GM21423 (cell line): ENCODE data around the gene PBX1.

Source experiments
- ATAC-seq: cut with Tn5 transposase; IDR thresholded peaks from one replicate; pipeline ENCODE4 v1.9.1; 2021; ENCODE audit warnings: mild to moderate bottlenecking, moderate library complexity; ENCODE audit not compliant: unreplicated experiment

The PBX1 gene

DNA sequence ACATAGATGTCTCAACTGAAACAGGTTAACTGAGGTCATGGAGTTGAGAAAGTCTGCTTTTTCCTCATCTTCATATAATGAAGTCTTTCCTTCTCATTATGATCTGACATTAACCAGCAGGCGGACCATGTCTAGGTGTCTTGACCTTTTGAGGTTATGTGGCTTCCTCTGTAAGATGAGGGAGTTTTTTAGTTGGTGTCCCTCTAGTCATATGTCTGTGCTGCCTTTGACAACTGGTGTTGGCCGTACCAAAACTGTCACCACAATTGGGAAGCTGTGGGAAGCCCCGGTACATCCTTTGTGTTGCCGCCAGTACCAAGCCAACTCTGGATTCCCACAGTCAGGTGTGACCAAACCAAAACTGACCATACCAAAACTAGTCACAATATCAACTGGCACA lies 105.1 kb downstream of the PBX1 start:
- ATAC-seq: no peak

DNA sequence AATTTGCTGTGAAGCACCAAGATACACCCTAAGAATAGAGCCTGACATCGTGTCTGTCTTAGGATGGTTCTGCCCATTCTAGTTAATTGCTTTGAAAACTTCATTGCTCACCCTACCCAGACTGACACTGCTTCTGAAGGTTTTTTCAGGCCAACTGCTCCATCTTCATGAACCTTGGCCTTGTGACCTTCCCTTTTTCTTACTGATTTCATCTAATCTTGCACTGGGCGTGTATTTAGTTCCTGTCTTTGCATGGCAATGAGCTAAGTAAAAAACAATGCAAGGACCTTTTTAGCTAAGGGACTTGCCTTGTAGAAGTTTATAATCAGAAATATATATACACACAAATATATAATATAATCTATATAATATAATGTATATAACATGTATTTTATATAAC lies 108.0 kb downstream of the PBX1 start:
- ATAC-seq: no peak

DNA sequence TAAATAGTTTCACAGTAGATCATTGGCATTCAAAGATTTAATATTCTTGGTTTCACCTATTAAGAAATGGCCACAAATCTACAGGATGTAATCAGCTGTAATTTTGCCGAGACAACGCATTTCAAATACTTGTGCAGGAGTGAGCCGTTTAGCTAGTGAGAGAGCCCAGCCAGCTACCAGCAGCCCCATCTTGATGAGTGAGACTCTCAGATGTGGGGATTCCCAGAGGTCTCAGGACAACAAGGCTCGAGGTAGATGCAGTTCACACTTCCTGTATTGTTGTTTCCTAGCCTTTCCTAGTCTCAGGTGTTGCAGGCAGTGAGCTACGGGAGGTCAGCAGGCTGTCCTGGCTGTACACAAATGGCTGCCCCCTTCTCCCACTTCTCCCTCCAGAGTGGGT lies 108.6 kb downstream of the PBX1 start:
- no peak for ATAC-seq

DNA sequence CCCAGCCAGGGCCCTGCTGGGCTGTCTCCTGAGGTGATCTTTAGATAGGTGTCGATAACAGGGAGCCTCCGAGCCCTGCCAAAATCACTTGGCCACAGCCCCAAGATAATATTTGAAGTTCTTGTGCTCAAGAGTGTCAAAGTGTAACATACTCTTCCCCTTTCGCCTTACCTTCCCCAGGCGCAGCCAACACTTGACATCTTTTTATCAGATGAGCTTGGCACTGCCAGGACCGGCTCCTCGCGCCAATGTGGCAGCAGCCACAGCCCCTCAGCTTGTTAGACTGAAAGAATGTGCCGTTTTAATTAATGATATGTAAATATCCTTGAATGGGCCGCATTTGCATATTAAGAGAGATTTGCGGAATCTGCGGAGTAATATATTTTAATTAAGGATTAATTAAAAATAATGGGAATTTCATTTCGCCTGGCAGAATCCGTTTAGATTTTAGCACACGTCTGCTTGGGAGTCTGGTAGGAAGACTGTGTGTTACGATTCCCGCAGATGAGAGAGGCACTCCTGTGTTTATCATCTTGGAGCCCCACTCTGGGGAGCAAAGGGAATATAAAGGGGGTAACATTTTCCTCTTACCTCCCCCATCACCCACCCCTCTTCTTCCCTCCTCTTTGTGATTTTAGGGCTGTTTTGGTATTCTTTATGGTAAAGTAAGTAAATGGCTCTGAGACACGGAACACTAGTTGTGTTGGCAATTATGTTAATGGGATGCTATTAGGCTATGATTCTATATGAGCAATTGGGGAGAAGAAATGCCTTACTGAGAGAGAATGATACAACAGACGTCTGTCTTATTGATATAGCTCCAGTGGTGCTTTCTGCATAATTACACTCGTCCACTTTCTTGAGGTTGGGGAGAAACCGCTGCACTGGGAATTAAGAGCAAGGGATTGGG lies 109.8 kb downstream of the PBX1 start:
- no peak for ATAC-seq

DNA sequence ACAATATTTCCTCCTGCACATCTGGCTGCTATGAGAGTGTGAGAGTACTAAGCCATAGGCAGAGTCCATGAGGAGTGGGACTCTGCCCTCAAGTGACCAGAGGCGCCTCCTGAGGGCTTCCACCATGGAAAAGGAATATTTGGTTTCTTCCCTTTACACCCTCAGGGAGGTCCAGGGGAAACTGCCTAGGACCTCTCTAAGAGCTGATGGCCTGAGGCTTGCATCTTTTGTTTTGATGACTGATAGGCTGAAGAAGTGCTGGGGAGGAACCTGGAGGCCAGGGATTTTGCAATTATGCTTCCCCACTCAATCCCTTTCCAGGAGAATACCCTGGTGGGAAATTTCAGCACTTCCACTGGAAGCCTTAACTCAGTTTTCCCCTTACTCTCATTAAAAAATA lies 111.0 kb downstream of the PBX1 start:
- no peak for ATAC-seq

DNA sequence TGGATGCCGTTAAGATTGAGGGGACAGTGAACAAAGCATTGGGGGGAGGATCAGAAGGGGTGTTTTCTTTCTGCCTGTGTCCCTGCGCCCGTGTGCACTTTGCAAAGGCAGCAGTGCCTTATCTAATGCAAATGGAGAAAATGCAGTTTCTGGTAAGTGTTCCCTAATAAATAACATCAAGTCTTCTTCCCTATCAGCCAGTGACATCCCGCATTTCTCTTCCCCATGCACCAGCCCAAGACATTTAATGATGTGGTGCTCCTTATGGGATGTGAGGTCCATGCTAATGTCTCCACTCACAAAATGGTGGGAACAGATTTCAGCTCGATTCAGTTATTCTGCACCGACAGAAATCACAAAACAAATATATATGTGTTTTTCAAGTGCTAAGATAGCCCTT lies 111.8 kb downstream of the PBX1 start:
- no peak for ATAC-seq

DNA sequence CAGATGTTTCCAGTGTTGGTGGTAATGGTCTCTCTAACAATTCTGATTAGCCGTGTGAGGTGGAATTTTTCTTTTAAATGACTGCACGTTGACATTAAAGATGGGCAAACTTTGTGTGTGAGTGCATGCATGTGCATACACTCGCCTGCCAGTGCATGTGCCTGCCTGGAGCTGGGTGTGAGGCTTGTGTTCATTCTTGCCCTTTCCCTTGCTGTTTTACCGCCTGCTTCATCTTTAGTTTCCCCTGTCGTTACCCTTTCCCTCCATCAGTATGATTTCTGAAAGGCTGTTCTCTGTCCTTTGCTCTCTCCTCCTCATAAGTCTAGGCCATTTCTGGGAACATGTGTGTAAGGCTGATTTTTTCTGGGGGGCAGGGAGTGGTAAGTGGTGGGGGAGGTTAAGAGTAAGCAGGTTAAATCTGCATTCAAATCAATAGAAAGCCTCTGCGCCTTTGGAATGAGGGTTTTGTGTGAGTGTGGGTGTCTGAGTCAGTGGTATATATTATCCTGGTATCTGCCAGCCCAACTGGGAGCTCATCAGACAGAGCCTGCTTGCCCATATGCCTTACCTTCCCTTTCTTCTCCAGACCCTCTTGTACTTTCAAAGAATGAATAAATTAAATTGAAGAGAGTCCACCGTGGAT lies 112.5 kb downstream of the PBX1 start:
- ATAC-seq: no peak

DNA sequence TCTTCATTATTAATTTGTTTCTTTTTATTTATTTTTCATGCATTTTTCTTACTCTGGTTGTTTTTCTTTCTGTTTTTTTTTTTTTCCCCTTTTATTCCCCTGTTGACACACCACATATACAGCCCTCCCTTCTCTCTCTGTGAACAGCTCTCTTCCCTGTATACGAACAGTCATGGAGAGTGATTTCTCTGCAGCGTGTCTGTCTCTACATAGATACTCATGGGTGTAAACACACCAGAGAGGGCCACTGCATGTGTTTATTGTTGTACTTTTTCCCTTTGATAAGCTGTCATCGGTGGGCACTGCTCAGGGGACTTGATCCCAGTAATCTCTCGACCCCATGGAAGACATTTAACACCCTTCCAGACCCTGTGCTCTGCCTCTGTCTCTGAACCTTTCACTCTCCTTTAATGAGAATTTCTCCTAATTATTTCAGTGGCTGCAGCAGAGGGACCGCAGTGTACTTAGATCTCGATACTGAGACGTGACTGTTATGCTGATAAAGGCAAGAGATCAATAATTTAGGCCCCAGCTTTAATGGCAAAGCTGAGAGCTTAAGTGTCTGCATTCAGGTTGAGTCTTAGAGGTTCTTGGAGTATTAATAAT lies 113.1 kb downstream of the PBX1 start:
- ATAC-seq: no peak

DNA sequence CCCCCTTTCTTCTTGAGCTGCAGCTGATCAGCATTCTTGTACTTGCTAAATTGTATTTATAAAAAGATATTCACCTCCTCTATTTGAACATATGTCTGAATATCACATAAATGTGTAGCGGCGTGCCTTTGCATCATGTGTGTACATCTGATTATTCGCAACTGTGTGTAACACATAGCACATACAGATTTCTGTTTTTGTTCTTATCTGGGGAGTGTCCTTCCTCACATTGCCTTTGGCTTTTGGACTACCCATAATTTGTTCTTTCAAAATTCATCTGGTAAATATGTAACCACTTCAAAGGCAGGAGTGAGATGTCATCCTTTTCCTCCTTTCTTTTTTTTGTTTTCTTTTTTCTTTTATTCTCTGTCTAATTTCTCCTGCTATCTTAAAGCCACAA lies 113.6 kb downstream of the PBX1 start:
- no peak for ATAC-seq

DNA sequence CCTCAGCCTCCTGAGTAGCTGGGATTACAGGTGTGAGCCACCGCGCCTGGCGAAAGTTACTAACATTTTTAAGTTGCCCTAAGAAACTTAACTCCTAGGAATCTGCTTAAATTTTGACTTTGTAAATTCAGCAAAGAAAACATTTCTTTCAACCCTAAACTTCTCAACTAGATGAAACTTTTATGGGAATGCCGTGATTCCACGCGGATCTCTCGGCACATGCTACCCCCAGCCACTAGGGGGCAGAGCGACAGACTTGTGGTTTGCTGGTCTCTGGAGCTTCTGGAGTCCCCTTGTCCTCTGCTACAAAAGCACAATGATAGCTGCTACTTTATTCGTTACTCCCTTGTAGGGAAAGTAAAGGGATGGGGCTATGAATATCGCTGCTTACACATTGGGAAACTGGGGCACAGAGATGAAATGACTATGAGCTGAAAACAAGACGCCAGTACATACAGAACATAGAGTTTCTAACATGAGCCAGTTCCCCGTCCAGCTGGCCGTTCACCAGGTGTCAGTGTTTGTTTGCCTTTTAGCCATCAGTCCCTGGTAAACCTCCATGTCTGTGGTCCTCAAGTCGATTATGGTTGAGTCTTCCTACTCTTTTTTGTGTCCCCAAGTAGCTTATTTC lies 114.7 kb downstream of the PBX1 start:
- no peak for ATAC-seq

DNA sequence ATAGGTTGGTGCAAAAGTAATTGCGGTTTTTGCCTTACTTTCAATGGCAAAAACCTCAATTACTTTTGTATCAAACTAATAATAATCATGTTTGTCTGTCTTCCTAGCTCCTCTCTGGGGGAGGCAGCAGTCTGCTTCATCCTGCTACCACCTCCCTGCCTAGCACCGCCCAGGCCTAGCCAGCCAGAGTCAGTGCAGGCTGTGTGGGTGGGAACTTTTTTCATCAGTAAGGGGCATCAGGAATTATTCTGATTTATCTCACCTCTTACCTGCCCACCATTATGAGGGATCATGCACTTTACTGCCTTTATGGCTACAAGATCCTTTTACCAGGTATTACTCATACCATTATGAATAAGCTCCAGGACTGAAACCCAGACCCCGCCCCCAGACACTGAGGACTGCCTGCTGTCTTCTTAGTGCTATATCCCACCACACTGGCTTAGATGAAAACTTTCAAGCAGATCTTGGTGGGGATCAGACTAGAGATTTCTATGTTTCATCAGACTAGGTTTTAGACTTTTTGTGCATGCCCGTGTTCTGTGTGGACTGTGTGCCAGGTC lies 116.4 kb downstream of the PBX1 start:
- ATAC-seq: no peak

DNA sequence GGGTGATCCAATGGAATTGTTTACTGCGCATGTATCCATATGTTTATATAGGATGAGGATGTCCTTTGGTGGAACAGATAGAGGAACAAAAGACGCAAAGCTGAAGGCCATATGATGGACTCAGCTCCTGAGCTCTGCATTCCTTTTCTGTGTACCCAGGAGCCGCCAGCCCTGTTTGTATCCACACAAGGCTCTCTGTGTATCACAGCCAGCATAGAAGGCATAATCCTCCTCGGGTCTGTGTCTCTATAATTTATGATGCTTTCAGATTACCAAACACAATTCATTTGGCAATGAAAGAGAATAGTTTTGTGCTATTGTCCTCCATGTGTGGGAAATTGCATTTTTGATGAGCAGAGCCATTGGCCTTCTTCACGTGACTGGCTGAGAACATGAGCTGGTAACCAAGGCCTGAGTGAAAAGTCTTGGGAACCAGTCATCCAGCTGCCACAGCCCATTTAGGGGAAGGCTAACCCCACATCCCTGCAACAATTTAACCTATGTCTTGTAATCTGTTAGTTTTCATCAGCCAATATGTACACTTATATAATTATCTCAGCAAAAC lies 119.2 kb downstream of the PBX1 start:
- ATAC-seq: no peak

DNA sequence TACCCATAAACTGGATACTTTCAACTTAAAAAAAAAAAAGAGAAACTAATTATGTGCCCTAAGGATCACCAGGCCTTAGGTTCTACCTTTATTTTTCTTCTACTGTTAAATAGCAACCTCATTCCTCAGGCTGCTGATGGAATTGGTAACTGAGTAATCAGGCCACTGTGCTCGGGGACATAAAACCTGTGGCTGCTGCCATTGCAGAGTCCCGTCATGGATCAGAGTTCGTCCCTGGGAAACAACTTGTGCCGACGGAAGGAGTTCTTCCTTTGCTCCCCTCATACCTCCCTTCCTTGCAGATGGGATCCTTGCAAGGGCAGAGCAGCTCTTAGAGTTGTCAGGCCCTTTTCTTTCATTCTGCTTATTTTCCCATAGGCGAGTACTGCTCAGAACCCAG lies 123.6 kb downstream of the PBX1 start:
- ATAC-seq: no peak

DNA sequence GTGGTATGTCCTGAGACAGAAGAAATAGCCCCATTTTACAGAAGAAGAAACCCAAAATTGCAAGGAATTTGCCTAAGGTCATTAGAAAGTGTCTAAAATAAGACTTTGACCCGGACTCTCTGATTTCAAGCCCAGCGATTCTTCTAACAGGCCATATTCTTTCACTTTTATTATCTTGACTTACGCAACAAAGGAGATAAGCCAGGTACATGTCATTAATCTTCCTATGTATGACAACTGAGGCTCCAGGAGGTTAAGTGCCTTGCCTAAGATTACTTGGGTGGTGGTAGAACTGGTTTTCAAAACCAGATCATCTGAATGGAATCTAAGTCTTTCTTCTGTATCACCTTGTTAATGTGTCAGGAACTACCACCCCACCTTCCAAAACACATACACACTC lies 124.3 kb downstream of the PBX1 start:
- ATAC-seq: no peak

DNA sequence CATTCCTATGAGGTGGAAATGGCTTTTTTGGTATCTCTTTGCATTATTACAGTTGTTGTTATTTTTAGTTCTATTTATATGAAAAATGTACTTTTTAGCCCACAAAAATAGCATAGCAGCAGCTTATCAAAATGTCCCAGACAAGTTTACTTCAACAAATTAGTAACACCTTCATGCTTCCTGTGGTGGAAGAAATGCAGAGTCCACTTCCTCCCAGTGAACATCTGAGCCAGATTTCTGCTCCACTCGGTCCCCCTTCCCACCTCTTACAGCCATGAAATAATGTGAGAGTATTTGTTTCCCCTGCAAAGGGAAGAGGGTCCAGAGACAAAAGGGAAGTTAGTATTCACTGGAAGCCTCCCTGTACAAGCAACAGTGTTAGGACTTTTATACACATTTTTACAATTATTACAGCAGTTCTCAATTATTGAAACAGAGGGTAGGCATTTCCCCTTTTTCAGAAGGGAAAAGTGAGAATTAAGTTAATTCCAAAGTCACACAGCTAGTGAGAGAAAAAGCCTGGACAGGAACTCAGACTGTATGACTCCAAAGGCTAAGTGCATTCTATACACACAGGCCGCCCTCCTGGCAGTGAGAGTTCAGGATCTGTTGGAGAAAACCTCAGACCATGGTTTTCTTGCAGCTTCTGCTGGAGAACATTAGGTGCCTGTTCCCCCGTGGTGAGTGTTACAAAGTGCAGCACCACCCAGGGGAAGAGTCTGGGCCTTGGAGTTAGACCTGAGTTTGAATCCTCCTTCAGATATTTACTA lies 126.5 kb downstream of the PBX1 start:
- no peak for ATAC-seq

DNA sequence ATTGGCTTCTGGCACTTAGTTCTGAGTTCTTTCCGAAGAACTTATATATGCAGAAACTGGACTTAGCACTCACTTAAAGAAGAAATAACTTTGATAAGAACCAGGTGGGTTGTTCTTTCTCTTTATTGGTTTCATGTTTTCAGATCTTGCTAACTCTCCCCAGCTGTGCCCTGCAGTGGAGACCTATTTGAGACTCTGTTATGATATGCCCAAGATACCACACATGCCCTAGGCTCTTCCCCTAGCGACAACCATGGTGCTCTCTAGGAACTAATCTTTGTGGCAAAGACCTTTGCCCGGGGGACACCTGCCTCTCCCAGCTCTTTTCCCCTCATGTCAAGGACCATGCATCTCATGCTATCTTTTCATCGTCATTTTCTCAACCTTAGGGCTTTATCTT lies 128.8 kb downstream of the PBX1 start:
- ATAC-seq: no peak

DNA sequence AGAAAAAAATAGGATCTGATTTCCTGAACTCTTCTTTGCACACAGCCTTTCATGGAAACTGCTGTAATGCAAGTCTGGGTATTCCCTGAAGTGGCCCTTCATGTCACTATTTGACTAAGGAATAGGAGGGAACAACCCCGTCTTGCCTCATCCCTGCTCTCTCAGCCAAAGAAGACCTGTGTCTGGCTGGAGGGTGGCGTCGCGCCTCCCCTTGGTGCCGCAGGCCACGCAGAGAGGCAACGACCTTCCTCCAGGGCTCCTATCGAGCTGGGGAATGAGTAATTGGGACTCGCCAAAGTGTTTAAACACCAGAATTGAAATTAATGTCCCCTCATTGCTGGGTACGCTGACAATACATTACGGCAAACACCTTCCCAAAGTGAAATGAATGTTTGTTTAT lies 129.8 kb downstream of the PBX1 start:
- ATAC-seq: no peak

DNA sequence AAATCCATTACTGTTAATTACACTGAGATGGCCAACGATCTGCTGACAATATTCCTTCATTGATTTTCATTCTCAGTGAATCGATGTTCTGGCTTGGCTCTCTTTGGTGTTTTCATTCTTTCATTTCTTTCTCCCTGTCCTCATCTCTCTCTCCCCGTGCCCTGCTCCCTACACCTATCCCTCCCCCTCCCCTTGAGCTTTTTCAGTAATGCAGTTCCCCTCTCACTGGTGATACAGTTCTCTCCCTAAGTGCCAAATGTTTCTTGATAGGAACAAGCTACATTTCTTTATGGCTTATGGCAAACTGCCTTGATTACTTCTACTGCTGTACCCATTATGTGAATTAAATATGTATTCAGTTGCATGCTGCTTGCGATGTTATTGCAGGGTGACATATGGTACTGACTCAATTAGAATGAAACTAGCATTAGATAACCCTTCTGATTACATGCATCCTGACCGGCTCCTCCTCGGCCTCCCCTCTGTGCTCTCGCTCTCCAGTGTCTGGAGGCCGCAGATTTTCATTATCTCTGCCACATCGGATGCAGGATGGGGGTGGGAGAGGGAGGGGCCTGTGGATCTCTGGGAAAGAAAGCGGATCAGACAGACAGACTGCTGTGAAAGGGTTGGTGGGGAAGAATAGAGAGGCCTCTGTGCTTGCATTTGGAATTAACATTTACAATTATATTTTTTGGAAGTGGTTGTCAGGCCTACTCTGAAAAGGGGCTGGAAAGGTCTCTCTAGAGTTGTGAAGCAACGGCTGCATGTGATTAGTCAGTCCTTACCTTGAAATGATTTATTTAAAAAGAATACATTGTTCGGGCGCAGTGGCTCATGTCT lies 130.9 kb downstream of the PBX1 start:
- ATAC-seq: no peak

DNA sequence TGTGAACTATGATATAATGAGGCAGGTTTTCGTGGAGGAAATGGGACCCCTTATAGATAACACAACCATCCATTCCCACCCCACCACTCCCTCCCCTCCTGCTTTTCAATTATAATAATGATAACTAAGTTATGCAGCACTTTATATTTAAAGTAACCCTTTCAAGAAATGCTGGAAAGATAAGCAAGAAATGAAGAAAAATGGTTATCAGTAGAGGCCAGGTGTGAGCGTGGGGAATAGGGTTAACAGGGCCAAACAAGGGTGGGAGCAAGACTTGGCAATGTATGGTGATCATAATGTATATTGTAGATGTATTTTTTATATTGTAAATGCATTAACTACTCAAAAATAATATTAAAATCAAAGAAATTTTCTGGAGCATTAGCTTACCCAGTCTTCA lies 133.4 kb downstream of the PBX1 start:
- ATAC-seq: no peak
